Stimulated activated CD8-positive, alpha-beta memory T cell treated with anti-CD3 and anti-CD28 coated beads, Interleukin-4, amount 100 ng/mL, for 24 hours (primary cell): Measurements from ENCODE around the gene KLRG1.

Experiments used
- DNase-seq: peaks from one replicate; pipeline ENCODE4 v3.0.0-alpha.2; 2020; ENCODE audit warnings: low read depth

Gene KLRG1

DNA sequence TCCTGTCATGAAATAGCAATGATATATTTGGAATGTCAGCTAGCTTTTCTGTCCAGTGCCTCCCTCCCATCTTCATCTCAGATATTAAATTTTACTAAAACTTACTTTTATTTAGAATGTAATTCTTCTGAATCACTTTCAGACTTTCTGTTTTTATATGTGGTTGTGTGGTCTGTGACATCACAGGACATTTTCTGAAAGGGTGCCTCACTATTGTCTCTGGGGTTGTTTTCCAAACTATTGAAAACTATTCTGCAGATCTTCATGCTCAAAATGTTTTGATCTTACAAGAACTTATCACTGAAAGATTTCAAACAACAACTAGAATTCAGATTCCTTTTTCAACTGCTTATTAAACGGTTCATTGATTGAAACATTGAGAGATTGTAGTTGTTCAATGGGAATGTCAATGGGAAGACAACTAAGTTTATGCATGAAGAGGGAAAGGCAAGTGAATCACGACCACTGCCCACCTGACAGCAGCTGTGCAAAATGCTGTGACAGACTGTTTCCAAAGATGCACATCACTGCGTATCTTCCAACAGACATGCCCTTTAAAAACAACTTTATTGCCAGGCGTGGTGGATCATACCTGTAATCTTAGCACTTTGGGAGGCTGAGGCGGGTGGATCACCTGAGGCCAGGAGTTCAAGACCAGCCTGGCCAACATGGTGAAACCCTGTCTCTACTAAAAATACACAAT is 51.3 kb downstream of the KLRG1 start:
- no peak for DNase-seq

DNA sequence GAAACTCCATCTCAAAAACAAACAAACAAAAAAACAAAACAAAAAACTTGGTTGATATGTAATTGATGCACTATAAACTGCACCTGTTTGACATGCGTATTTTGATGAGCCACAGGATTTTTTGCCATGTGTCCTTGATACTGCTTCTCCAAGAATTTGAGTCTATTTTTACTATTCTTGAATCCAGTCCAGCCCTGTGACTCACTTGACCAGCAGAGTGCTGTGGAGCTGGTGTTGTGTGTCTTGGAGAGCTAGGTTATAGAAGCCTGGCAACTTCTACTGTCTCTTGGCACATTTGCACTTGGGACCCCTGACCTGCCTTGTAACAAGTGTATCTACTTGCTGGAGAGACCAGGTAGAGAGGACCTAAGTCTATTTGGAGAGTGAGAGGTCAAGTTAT is 52.0 kb downstream of the KLRG1 start:
- DNase-seq = no peak

DNA sequence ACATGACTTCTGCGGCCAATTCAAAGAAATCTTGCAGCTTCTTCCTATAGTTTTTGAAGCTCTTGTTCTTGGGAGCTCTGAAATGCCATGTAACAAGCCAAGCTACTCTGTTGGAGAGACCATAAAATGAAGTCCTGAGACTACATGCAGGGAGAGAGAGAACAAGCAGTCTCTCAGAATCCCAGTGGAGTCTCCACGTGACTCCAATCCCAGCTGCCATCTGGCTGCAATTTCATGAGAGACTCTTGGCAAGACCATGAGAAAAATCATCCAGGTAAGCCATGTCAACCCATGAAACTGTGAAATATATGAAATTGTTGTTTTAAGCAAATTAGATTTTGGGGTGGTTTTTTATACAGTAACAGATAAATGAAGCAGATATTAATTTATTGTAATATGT is 54.4 kb downstream of the KLRG1 start:
- DNase-seq = no peak

DNA sequence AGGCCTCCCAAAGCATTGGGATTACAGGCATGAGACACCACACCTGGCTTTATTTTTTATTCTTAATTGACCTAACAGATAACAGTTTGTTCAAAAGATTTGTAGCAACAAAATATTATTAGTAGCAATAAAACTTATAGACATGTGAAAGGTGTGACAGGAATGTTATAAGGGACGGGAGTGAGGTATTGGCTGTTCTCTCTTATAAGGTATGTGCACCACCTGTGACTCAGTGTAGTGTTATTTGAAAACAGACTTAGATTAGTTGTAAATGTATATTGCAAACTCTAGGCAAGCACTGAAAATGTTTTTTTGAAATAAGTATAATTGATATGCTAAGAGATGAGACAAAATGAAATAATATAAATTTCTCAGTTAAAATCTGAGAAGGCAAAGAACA is 57.8 kb downstream of the KLRG1 start:
- DNase-seq = no peak

DNA sequence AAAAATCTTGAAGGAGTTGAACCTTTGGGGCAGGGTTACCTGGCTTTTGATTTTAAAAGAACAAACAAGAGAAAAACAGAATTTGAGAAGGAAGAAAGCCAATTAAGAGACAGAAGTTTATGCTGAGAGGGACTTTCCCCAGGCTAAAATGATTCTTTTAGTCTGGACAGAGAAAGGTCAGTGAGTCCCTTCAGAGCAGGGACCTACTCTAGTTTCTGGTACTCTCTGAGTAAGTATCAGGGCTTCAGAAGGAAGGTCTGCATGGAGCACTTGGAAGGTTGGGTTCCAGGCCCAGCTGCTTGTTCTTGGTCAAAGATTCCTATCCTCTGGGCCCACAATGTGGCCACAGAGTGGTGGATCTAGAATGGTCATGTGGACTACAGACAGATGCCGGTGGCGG is 59.6 kb downstream of the KLRG1 start:
- DNase-seq = no peak

DNA sequence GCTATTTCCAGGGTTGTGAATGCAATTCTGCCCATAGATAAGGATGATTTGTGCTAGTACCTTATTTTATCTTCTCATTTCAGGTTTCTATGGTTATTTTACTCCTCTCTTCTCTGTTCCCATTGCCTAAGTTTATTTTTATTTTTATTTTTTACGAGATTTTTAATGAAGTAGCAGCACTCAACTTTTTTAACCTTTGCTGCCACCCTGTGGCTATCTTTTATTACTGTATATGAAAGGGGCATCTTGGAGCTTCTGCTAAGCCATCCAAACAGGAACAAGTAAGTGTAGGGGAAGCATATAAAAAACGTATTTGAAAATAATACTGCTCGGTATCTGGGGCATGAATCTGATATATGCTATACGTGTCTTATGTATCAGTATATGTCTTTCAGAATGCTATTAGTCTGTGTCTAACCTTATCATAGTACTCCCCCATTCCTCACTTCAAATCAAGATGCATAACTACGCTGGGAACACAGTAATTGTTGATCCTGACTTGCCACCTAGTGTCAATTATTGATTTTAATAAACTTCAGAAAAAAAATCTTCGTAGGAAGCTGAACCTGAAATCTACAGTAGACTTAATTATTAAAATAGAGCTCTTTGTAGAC is 60.3 kb downstream of the KLRG1 start:
- DNase-seq = no peak

DNA sequence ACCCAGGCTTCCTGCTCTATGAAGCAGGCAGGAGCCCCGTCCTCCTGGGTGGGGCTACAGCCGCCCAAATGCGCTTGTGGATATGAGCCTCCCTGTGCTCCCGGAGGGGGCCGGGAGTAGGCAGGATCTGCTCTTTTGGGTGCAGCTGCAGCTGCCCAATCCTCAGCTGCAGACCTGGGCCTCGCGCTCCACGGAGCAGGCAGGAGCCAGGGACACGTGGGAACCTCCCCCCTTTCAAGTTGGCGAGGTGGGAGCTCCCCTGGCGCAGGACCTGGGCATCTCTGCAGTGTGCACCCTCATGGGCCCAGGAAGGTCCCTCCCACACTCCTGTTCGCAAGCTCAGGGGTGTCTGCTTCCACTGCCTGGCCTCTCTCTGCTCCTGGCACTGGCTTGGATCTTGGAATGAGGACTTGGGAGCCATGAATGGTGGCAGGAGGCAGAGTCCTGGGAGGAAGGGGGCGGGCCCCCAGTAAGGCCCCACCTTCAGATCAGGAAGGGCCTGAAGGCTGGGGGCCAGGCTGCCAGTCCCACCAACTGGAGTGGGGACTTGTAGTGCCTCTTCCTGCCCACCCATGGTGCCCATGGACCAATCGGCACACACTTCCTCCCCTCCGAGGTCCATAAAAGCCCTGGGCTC is 61.3 kb downstream of the KLRG1 start:
- no peak for DNase-seq

DNA sequence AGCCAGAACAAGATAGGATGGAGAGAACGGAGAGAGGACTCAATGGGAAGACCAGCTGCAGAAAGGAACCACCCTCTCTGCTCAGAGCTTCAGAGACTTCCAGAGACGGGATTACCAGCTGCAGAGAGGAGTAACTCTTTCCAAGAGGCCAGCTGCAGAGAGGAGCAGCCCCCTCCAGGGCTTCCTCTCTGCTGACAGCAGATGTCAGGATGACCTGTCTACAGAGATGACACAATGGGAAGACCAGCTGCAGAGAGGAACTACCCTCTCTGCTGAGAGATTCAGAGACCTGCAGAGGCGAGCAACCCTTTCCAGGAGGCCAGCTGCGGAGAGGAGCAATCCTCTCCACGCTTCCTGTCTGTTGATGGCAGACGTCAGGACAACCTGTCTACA is 61.8 kb downstream of the KLRG1 start:
- DNase-seq = no peak

DNA sequence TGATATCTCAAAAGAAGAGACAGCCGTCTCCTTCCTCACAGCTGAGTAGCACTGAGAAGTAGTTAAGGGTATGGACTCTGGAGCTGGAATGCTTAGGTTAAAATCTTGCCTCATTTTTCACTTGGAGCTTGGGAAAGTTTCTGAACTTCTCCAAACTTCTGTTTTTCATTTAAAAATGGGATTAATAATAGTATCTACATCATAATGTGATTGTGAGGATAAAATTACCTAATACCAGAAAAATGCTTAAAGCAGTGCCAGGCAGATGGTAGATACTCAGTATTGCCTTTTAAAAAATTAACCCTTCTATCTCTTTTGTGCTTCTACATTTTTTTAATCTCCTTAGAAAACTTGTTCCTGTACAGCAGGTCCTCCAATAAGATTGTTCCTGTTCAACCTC is 63.3 kb downstream of the KLRG1 start:
- no peak for DNase-seq
